HEK293 (cell line): ENCODE measurements around the gene COL3A1.

Experiments used
- CTCF ChIA-PET: fragments of 350-600 bp; formaldehyde crosslinking; extraction: SDS; loops from one replicate; lab custom pipeline; 2021; ENCODE audit warnings: antibody characterized with exemption; lab: Yijun Ruan, JAX
- POLR2A ChIA-PET: fragments of 300-600 bp; formaldehyde crosslinking; extraction: SDS; loops from one replicate; lab custom pipeline; 2020; ENCODE audit warnings: antibody characterized with exemption, inconsistent platforms; lab: Yijun Ruan, JAX
- H3K27ac ChIP-seq: fragments of 200-500 bp; sonication (Bioruptor generic); 2 replicates; pipeline ENCODE4 v1.5.1; 2014; ENCODE audit warnings: low read depth, low read length, control low read depth, inconsistent platforms; ENCODE audit errors: extremely low read depth
- H3K36me3 ChIP-seq, 2 experiments: fragments of 200-500 bp in 1 of 2; sonication (Bioruptor generic) in 1 of 2; 1 replicate in 1 of 2; 2 replicates in 1 of 2; pipeline ENCODE4 v1.5.1; 2014 to 2017; ENCODE audit warnings: inconsistent platforms in 2 of 2, low read length in 2 of 2; ENCODE audit not compliant: control insufficient read depth in 2 of 2, insufficient read depth in 1 of 2
- H3K4me1 ChIP-seq: fragments of 200-500 bp; sonication (Bioruptor generic); 2 replicates; pipeline ENCODE4 v1.5.1; 2014; ENCODE audit warnings: mild to moderate bottlenecking, low read length, inconsistent platforms; ENCODE audit not compliant: control insufficient read depth, insufficient read depth
- H3K4me3 ChIP-seq: 2 replicates; pipeline ENCODE4 v1.5.1; 2011; ENCODE audit warnings: low read depth, mild to moderate bottlenecking, control low read depth, low read length, moderate library complexity
- H3K9me3 ChIP-seq: fragments of 200-500 bp; sonication (Bioruptor generic); 2 replicates; pipeline ENCODE4 v1.5.1; 2014; ENCODE audit warnings: low read depth, low read length, inconsistent platforms; ENCODE audit not compliant: control insufficient read depth, insufficient read depth
- CTCF ChIP-seq: fragments of 450-650 bp; formaldehyde crosslinking; IDR thresholded peaks from 2 replicates; pipeline ENCODE4 v1.5.1; 2016; ENCODE audit warnings: missing biosample characterization, missing genetic modification characterization
- GFI1B ChIP-seq: fragments of 450-650 bp; formaldehyde crosslinking; IDR thresholded peaks from 2 replicates; pipeline ENCODE4 v1.5.1; 2016; ENCODE audit warnings: missing biosample characterization, missing genetic modification characterization
- GLIS1 ChIP-seq: fragments of 450-650 bp; formaldehyde crosslinking; IDR thresholded peaks from 2 replicates; pipeline ENCODE4 v1.5.1; 2016; ENCODE audit warnings: missing biosample characterization, missing genetic modification characterization
- HOXC10 ChIP-seq: sonication (generic); formaldehyde crosslinking; IDR thresholded peaks from 2 replicates; pipeline ENCODE4 v1.8.1; 2023; ENCODE audit warnings: mild to moderate bottlenecking, missing genetic modification reagents
- KLF8 ChIP-seq: fragments of 450-650 bp; formaldehyde crosslinking; IDR thresholded peaks from 2 replicates; pipeline ENCODE4 v1.5.1; 2016; ENCODE audit warnings: missing biosample characterization, missing genetic modification characterization
- KLF9 ChIP-seq: fragments of 450-650 bp; formaldehyde crosslinking; IDR thresholded peaks from 2 replicates; pipeline ENCODE4 v1.5.1; 2016; ENCODE audit warnings: missing biosample characterization, missing genetic modification characterization, low read depth
- OSR2 ChIP-seq: fragments of 450-650 bp; formaldehyde crosslinking; IDR thresholded peaks from 2 replicates; pipeline ENCODE4 v1.5.1; 2016; ENCODE audit warnings: missing biosample characterization, missing genetic modification characterization
- PBX3 ChIP-seq: sonication (generic); formaldehyde crosslinking; IDR thresholded peaks from 2 replicates; pipeline ENCODE4 v1.8.1; 2022; ENCODE audit warnings: mild to moderate bottlenecking, moderate library complexity, missing genetic modification reagents
- PRDM4 ChIP-seq: fragments of 450-650 bp; formaldehyde crosslinking; IDR thresholded peaks from 2 replicates; pipeline ENCODE4 v1.5.1; 2017; ENCODE audit warnings: missing biosample characterization, missing genetic modification characterization
- ZBTB6 ChIP-seq: fragments of 450-650 bp; formaldehyde crosslinking; IDR thresholded peaks from 2 replicates; pipeline ENCODE4 v1.5.1; 2017; ENCODE audit warnings: missing biosample characterization, missing genetic modification characterization
- ZFP41 ChIP-seq: fragments of 450-650 bp; formaldehyde crosslinking; IDR thresholded peaks from 2 replicates; pipeline ENCODE4 v1.5.1; 2016; ENCODE audit warnings: missing biosample characterization, missing genetic modification characterization, borderline replicate concordance
- ZNF146 ChIP-seq: fragments of 450-650 bp; formaldehyde crosslinking; IDR thresholded peaks from 2 replicates; pipeline ENCODE4 v1.5.1; 2016; ENCODE audit warnings: missing biosample characterization, missing genetic modification characterization
- ZNF184 ChIP-seq: fragments of 450-650 bp; IDR thresholded peaks from 2 replicates; pipeline ENCODE4 v1.5.1; 2018; ENCODE audit warnings: missing biosample characterization, mild to moderate bottlenecking, missing genetic modification characterization
- ZNF211 ChIP-seq: fragments of 450-650 bp; formaldehyde crosslinking; IDR thresholded peaks from 2 replicates; pipeline ENCODE4 v1.5.1; 2016; ENCODE audit warnings: low read depth, missing biosample characterization, missing genetic modification characterization
- ZNF248 ChIP-seq: fragments of 450-650 bp; formaldehyde crosslinking; IDR thresholded peaks from 2 replicates; pipeline ENCODE4 v1.5.1; 2017; ENCODE audit warnings: missing biosample characterization, missing genetic modification characterization
- ZNF274 ChIP-seq, 2 experiments: fragments of 200-500 bp in 1 of 2; fragments of 450-650 bp in 1 of 2; sonication (Bioruptor generic) in 1 of 2; formaldehyde crosslinking in 1 of 2; IDR thresholded peaks; 2 replicates each; pipeline versions ENCODE4 v1.5.1 to v1.6.1; 2014 to 2016; ENCODE audit warnings: borderline replicate concordance in 1 of 2, inconsistent platforms in 1 of 2, low read length in 1 of 2, missing biosample characterization in 1 of 2, missing genetic modification characterization in 1 of 2
- ZNF350 ChIP-seq: fragments of 450-650 bp; formaldehyde crosslinking; IDR thresholded peaks from 2 replicates; pipeline ENCODE4 v1.5.0; 2017; ENCODE audit warnings: missing biosample characterization, mild to moderate bottlenecking, missing genetic modification characterization
- ZNF423 ChIP-seq: fragments of 450-650 bp; formaldehyde crosslinking; IDR thresholded peaks from 2 replicates; pipeline ENCODE4 v1.5.1; 2016; ENCODE audit warnings: missing biosample characterization, missing genetic modification characterization
- ZNF426 ChIP-seq: fragments of 450-650 bp; formaldehyde crosslinking; IDR thresholded peaks from 2 replicates; pipeline ENCODE4 v1.5.1; 2017; ENCODE audit warnings: missing biosample characterization, missing genetic modification characterization, mild to moderate bottlenecking, inconsistent platforms, moderate library complexity
- ZNF488 ChIP-seq: fragments of 450-650 bp; formaldehyde crosslinking; IDR thresholded peaks from 2 replicates; pipeline ENCODE4 v1.5.1; 2016; ENCODE audit warnings: missing biosample characterization, missing genetic modification characterization
- ZNF501 ChIP-seq: fragments of 450-650 bp; formaldehyde crosslinking; IDR thresholded peaks from 2 replicates; pipeline ENCODE4 v1.5.1; 2016; ENCODE audit warnings: missing biosample characterization, missing genetic modification characterization
- ZNF555 ChIP-seq: fragments of 450-650 bp; formaldehyde crosslinking; conservative IDR thresholded peaks from 2 replicates; pipeline ENCODE4 v1.5.1; 2017; ENCODE audit warnings: missing biosample characterization, mild to moderate bottlenecking, missing genetic modification characterization, inconsistent platforms
- ZNF571 ChIP-seq: fragments of 450-650 bp; formaldehyde crosslinking; IDR thresholded peaks from 2 replicates; pipeline ENCODE4 v1.5.0; 2017; ENCODE audit warnings: missing biosample characterization, missing genetic modification characterization
- ZNF704 ChIP-seq: fragments of 450-650 bp; formaldehyde crosslinking; IDR thresholded peaks from 2 replicates; pipeline ENCODE4 v1.5.1; 2016; ENCODE audit warnings: missing biosample characterization, missing genetic modification characterization
- ZNF837 ChIP-seq: fragments of 450-650 bp; formaldehyde crosslinking; IDR thresholded peaks from 2 replicates; pipeline ENCODE4 v1.5.1; 2016; ENCODE audit warnings: missing biosample characterization, missing genetic modification characterization

COL3A1 gene

GRCh38 chr2:188977317-188977716 lies 3.1 kb downstream of the COL3A1 start:
- no peaks in the 10 kb centered on the region for H3K36me3 ChIP-seq
- H3K4me3 ChIP-seq: no peak overlapping the region
- H3K27ac ChIP-seq: no peak overlapping the region
- POLR2A ChIA-PET: no interaction called here
- no peak for TF ChIP-seq ZNF426 (tag by site-specific recombination)
- no peak for TF ChIP-seq ZNF704
- TF ChIP-seq GFI1B (tag by site-specific recombination): no peak
- TF ChIP-seq ZNF501 (tag by site-specific recombination): no peak
- no peak for TF ChIP-seq PBX3 (CRISPR knock-in tag)
- TF ChIP-seq ZFP41: no peak
- no peak for TF ChIP-seq ZNF488
- no peak for TF ChIP-seq ZNF555
- no peak for TF ChIP-seq ZNF571 (tag by site-specific recombination)
- no peak for TF ChIP-seq ZNF837
- no peak for TF ChIP-seq ZNF184 (tag by site-specific recombination)
- TF ChIP-seq OSR2 (tag by site-specific recombination): no peak
- no peak for TF ChIP-seq KLF8 (tag by site-specific recombination)
- no peak for TF ChIP-seq ZNF350 (tag by site-specific recombination)
- no peak for TF ChIP-seq ZNF248 (tag by site-specific recombination)
- TF ChIP-seq GLIS1 (tag by site-specific recombination): no peak
- no peak for TF ChIP-seq KLF9 (tag by site-specific recombination)
- TF ChIP-seq HOXC10 (CRISPR knock-in tag): no peak
- TF ChIP-seq, all 188 proteins: peak for 0
- Histone ChIP-seq H3K9me3 (no peaks in the 10 kb centered on the region), H3K4me1 (peaks cover 5% of the 10 kb centered on the region)
- CTCF ChIA-PET: interaction anchor here (0.6 to 1.0 kb wide), 3 partner anchors 89 to 162 kb away, joined by 3 to 4 read pairs (median 3); no protein-coding TSS in a partner anchor

- CTCF ChIA-PET: interaction anchor here (0.5 to 1.5 kb wide), 8 partner anchors 8 to 584 kb away, joined by 3 to 5 read pairs (median 4); no protein-coding TSS in a partner anchor
- H3K36me3 ChIP-seq: no peaks in the 10 kb centered on the region
- H3K4me3 ChIP-seq: no peak overlapping the region
- POLR2A ChIA-PET: interaction anchor here (0.7 to 0.8 kb wide), 2 partner anchors 341 to 454 kb away, joined by 3 to 8 read pairs; no protein-coding TSS in a partner anchor
- H3K4me1 ChIP-seq: peaks cover 5% of the 10 kb centered on the region
- no peaks in the 10 kb centered on the region for H3K9me3 ChIP-seq
- no peak overlapping the region for H3K27ac ChIP-seq
- TF ChIP-seq ZNF146 (tag by site-specific recombination) (no peak), ZNF274 (IDR thresholded peaks at IDR 0.05; ENCODE audit: low read length) (no peak), ZNF274 (tag by site-specific recombination; IDR thresholded peaks at IDR 0.05; ENCODE audit: borderline replicate concordance) (no peak), ZNF423 (tag by site-specific recombination) (no peak), CTCF (tag by site-specific recombination) (0 out of 2 replicates have a peak, but pooled peaks have one; percentile 20), PRDM4 (0 out of 2 replicates have a peak, but pooled peaks have one; percentile 43), ZBTB6 (tag by site-specific recombination) (no peak), ZNF211 (tag by site-specific recombination) (no peak)
These were observed 4.3 kb downstream of the COL3A1 start for GRCh38 chr2:188978291-188979081.
